DMS114 treated with DMSO at 0.1 percent for 48 hours (cell line): ENCODE data around the gene LMTK2.

Experiments used
- DNase-seq: peaks from one replicate; lab custom pipeline; 2025; ENCODE audit not compliant: unreplicated experiment; lab: John Stamatoyannopoulos, UW

Gene LMTK2

DNA sequence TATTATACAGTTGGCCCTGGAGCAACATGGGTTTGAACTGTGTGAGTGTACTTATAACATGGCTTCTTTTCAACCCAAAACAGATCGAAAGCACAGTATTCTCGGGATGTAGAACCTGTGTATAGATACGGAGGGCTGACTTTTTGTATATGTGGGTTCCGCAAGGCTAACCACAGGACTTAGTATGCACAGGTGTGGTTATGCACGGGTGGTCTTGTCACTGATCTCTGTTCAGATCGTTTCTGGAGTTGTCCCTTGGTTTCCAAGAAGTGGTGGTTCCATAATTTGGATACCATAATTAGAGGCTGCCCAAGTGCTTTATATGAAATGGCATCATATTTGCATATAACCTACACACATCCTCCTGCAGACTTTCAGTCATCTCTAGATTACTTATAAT lies 93.7 kb downstream of the LMTK2 start:
- DNase-seq, result no peak

DNA sequence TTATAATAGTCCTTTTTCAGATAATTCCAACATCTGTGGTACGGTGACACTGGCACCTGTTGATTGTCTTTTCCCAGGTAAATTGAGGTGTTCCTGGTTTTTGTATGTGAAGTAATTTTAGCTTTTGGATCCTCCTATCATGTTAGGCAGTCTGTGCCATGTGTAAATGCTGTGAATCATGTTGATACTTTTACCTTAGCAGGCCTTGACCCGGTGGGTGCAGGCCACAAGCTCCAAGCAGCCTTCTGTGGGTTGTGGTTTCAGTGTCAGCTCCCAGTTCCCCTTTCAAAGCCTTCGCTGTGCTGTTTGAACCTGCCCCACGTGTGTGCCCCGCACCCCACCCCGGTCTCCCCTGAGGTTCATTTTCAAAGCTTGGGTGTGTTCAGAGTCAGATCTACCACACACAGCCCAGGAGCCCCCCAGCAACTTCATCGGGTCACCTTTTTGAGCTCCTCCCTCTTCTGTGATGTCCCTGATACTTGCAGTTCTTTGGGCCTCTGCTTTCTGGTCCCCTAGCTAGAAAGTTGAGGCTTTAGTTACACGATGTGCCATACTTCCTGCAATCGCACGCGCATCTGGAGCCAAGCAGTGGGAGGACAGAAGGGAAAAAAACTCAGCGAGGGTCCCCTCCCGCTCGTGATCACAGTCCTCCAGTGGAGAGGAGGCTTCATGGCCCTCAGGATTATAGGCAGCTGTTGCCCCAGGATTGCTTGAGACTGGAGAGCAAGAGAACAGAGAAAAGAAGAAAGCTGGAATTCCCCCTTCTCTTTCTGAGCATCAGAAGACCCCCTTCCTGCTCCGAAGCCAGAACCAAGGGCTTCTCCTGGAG lies 95.9 kb downstream of the LMTK2 start:
- DNase-seq, result no peak

GRCh38 chr7:98203261-98203963 lies 96.8 kb downstream of the LMTK2 start:
- DNase-seq, result no peak

GRCh38 chr7:98203964-98204605 lies 97.4 kb downstream of the LMTK2 start:
- no peak for DNase-seq

GRCh38 chr7:98204670-98205069 lies 98.0 kb downstream of the LMTK2 start:
- no peak for DNase-seq

DNA sequence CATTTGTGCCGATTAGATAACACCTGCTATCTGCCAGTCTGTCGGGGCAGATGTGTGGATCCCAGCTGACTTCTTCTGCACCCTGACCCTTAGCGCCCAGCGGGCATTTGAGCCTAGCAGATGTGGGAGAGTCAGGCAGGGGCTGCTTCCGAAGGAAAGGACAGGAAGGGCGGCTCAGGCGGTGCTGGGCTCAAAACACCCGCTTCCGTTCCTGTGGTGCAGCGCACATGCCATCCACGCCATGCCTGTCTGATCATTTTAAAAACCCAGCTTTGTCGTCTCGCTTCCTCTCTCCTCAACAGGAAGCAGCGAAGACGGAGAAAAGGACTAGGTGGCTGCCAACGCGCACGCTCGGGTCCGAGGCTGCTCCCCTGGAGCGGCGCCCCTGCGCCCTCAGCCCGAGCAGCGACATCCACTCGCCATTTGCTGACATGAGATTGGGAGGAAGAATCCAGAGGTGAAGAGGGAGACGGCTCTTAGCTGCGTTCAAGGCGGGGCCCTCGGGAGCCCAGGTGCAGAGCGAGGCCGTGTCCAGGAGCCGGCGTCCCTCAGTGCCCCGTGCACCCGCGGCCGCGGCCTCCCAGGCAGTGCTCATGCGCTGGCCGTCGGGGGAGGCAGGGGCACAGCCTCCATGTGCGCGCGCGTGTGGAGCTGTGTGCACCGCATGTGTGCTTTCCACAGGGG lies 98.6 kb downstream of the LMTK2 start:
- no peak for DNase-seq

DNA sequence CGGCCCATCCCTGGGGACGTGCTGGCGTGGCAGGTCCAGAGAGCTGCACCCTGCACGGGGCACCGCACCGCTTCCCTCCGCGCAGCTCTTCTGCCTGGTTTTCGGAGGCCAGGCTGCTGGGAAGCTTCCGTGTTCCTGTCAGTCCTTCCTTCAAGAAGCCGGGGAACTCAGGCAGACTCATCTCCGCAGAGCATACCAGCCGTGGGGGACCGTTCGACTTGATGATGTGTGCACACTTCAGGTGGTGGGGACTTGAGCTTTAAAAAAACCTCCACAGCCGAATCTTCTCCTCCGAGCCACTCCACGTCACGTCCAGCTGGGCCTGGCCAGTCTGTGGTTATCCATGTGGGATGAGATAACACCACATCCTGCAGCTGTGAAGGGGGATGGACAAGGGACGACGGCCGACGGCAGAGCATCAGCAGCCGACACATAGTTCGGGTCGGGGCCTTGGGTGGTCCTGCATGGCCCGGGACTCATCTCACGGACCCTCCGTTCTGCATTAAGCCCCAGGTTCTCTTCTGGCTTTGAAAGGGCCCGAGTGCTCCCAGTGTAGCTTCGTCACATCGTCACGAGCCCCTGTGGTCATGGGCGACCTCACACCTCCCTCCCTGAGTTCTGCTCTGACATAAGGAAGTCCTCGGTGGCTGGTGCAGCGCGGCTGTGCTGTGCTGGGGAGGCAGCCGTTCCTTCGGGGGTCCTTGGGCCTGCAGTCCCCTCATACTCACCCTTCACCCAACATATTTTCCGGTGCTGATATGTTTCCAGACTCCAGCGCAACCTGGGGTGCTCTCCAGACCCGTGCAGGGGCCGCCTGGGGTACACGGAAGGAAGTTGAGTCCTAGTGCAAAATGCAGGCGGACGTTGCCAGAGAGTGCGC lies 100.0 kb downstream of the LMTK2 start:
- DNase-seq, result no peak

GRCh38 chr7:98209166-98209920 lies 102.7 kb downstream of the LMTK2 start:
- no peak for DNase-seq

DNA sequence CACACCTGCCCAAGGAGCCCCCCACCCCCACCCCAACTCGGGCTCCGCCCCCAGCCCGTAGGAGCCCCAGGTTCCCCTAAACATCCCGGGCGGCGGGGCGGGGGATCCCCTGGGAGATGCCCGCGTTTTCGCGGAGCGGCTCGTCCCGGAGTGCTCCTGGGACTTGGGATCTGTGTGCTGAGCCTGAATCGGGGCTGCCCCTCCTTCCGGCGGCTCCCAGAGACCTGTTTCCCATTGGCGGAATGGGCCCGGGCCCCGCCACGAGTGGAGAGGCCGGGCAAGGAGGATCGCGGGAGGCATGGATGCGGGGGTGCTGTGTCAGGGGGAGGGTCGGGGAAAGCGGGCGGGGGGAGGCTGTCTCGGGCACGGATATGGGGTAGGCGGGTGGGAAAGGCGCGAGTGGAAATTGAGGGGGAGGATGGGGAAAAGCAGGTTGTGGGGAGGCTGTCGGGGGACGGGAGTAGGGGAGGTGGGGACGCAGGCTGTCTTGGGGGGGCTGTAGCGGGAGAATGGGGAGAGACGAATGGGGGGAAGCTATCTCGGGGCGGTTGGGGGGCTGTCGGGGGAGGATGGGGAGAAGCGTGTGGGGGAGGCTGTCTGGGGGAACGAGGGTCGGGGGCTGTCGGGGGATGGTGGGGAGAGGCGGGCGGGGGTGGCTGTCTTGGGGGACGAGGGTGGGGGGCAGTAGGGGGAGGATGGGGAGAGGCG lies 104.0 kb downstream of the LMTK2 start:
- no peak for DNase-seq

DNA sequence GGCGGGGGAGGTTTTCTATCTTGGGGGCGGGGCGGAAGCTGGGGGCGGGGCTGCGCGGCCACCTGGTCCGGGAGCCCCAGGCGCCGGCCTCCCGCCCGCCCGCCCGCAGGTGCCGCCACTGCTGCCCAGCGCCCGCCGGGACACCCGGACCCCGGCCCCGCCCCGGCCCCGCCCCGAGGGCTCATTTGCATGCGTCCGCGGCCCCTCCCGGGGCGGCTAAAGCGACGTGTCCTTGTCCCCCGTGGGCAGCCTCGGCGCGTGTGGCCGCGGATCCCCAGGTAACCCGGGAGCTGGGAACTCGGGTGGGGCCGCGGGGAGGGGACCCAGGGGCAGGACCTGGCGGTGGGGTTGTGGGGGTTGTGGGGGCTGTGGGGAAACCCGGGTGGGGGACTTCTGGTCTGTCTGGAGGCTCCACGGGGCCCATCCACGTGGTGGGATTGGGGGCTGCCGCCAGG lies 104.6 kb downstream of the LMTK2 start, which contains the start of gene BHLHA15:
Gene BHLHA15, plus strand, starts transcription at position 219 of the 455 bp plus-strand sequence. CDS start 871 bp downstream, outside the sequence.
- no peak for DNase-seq

GRCh38 chr7:98211676-98212531 lies 105.2 kb downstream of the LMTK2 start:
- DNase-seq, result no peak

DNA sequence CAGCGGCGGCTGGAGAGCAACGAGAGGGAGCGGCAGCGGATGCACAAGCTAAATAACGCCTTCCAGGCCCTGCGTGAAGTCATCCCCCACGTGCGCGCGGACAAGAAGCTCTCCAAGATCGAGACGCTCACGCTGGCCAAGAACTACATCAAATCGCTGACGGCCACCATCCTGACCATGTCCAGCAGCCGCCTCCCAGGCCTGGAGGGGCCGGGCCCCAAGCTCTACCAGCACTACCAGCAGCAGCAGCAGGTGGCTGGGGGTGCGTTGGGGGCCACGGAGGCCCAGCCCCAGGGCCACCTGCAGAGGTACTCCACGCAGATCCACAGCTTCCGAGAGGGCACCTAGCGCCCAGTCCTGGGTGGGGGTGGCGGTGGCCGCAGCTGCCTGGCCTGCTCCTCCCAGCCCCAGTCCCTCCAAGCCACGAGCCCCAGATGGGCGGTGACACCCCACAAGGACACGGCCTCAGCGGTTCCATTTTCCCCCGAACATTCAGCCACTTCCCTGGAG lies 105.9 kb downstream of the LMTK2 start:
- no peak for DNase-seq

DNA sequence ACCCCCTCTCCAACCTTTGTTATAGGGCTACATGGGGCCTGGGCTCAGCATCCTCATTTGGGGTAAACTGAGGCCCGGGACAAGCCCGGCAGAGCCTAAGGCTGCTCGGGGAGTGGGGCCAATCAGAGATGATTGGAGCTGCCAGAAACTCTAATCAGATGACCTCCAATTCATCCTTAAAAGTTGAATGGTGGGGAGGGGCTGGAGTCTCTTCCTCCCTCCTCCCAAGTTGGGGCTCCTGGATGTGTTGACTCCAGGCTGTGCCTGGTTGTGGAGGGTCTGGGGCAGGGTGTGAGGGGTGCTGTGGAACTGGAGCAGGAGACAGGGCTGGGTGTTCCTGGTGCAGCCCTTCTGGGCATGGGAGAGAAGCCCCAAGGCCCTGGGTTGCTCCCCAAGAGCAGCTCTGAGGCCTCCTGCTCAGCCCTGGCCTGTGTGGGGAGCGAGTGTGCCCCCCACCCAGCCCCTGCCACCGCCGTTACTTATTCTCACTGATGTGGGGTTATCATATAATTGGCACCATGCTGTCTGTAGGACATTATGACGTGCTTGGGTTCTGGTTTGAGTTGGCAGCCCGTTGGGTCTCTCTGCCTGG lies 106.7 kb downstream of the LMTK2 start:
- DNase-seq, result no peak

GRCh38 chr7:98213888-98214810 lies 107.5 kb downstream of the LMTK2 start:
- no peak for DNase-seq

- DNase-seq, result no peak
Measured at GRCh38 chr7:98214811-98215321, 108.2 kb downstream of the LMTK2 start.
